ENCODE data around the gene OR5V1.
"Not testable (repeated sequence)": the region's sequence is repeated elsewhere in the genome, so short reads cannot be mapped to it uniquely, and the experiment has no call there.

Gene OR5V1

GRCh38 chr6:29375191-29375590 lies 6.5 kb upstream of the OR5V1 start, which contains the start of gene OR12D3:
Gene OR12D3 (minus strand): TSS chr6:29375291. CDS start chr6:29375287, 4 bp downstream.
- no peak for DNase-seq (ENCODE audit: low read depth)
- no peak for TF ChIP-seq CTCF (IDR thresholded peaks at IDR 0.05; ENCODE audit: low read depth, low read length, missing control alignments)
- H3K4me3 ChIP-seq (ENCODE audit: low read depth, low read length): no peak within 1 kb of the TSS

GRCh38 chr6:29355603-29356002 lies 13.1 kb downstream of the OR5V1 start:
- H3K4me3 ChIP-seq (ENCODE audit: low read depth, low read length): no peak overlapping the region
- no peak for DNase-seq (ENCODE audit: low read depth)
- peak; percentile 22 for TF ChIP-seq CTCF (IDR thresholded peaks at IDR 0.05; ENCODE audit: low read depth, low read length, missing control alignments)

- TF ChIP-seq CTCF (IDR thresholded peaks at IDR 0.05; ENCODE audit: low read depth, low read length, missing control alignments): no peak
- H3K4me3 ChIP-seq (ENCODE audit: low read depth, low read length): no peak overlapping the region
- no peak for DNase-seq (ENCODE audit: low read depth)
These were observed 13.7 kb downstream of the OR5V1 start for GRCh38 chr6:29354980-29355379.

GRCh38 chr6:29349348-29349747 lies 19.3 kb downstream of the OR5V1 start:
- not testable (repeated sequence) for DNase-seq (ENCODE audit: low read depth); H3K4me3 ChIP-seq (ENCODE audit: low read depth, low read length)

- DNase-seq (ENCODE audit: low read depth): no peak
- TF ChIP-seq CTCF (IDR thresholded peaks at IDR 0.05; ENCODE audit: low read depth, low read length, missing control alignments): no peak
- no peak overlapping the region for H3K4me3 ChIP-seq (ENCODE audit: low read depth, low read length)
These were observed 23.3 kb downstream of the OR5V1 start for GRCh38 chr6:29345380-29345779.

- no peak for TF ChIP-seq CTCF (IDR thresholded peaks at IDR 0.05; ENCODE audit: low read depth, low read length, missing control alignments)
- H3K4me3 ChIP-seq (ENCODE audit: low read depth, low read length): no peak overlapping the region
- DNase-seq (ENCODE audit: low read depth): no peak
These were observed 32.4 kb downstream of the OR5V1 start for GRCh38 chr6:29336269-29336668.

- TF ChIP-seq CTCF (IDR thresholded peaks at IDR 0.05; ENCODE audit: low read depth, low read length, missing control alignments): no peak
- DNase-seq (ENCODE audit: low read depth): no peak
- H3K4me3 ChIP-seq (ENCODE audit: low read depth, low read length): no peak overlapping the region
These were observed 36.0 kb downstream of the OR5V1 start for GRCh38 chr6:29332676-29333075.

- no peak overlapping the region for H3K4me3 ChIP-seq (ENCODE audit: low read depth, low read length)
- TF ChIP-seq CTCF (IDR thresholded peaks at IDR 0.05; ENCODE audit: low read depth, low read length, missing control alignments): no peak
- DNase-seq (ENCODE audit: low read depth): no peak
These were observed 42.9 kb downstream of the OR5V1 start for GRCh38 chr6:29325777-29326176.

- DNase-seq (ENCODE audit: low read depth); H3K4me3 ChIP-seq (ENCODE audit: low read depth, low read length): not testable (repeated sequence)
These were observed 45.3 kb downstream of the OR5V1 start for GRCh38 chr6:29323332-29323731.

All from GM12864 (cell line).